HUES6 (cell line): ENCODE results near the gene MAPK12.

Source experiments
- H3K27ac ChIP-seq: 2 replicates; pipeline ENCODE4 v1.7.0; 2013; ENCODE audit warnings: low read depth, mild to moderate bottlenecking, low read length, inconsistent platforms
- H3K27me3 ChIP-seq: 2 replicates; pipeline ENCODE4 v1.6.1; 2013; ENCODE audit warnings: low read length; ENCODE audit not compliant: control insufficient read depth, insufficient read depth
- H3K36me3 ChIP-seq: 2 replicates; pipeline ENCODE4 v1.6.1; 2013; ENCODE audit warnings: low read length; ENCODE audit not compliant: control insufficient read depth, insufficient read depth
- H3K4me1 ChIP-seq: 2 replicates; pipeline ENCODE4 v1.6.1; 2013; ENCODE audit warnings: low read length; ENCODE audit not compliant: control insufficient read depth, insufficient read depth
- H3K4me3 ChIP-seq: 2 replicates; pipeline ENCODE4 v1.5.1; 2013; ENCODE audit warnings: low read depth, low read length
- H3K9ac ChIP-seq: one replicate; pipeline ENCODE4 v1.6.1; 2013; ENCODE audit warnings: mild to moderate bottlenecking, low read length
- H3K9me3 ChIP-seq: 2 replicates; pipeline ENCODE4 v1.6.1; 2013; ENCODE audit warnings: low read depth, low read length; ENCODE audit not compliant: control insufficient read depth, insufficient read depth

Gene MAPK12

GRCh38 chr22:50264104-50264745 is 2.7 kb upstream of the MAPK12 start:
- no peak overlapping the region for H3K9ac ChIP-seq
- H3K4me3 ChIP-seq: no peak overlapping the region
- no peak overlapping the region for H3K27ac ChIP-seq
- no peaks in the 10 kb centered on the region for H3K36me3 ChIP-seq
- peaks cover 14% of the 10 kb centered on the region for H3K4me1 ChIP-seq
- no peaks in the 10 kb centered on the region for H3K9me3 ChIP-seq
- H3K27me3 ChIP-seq: peaks cover 82% of the 10 kb centered on the region

GRCh38 chr22:50262973-50263617 is 1.6 kb upstream of the MAPK12 start:
- Histone ChIP-seq H3K27ac (no peak overlapping the region), H3K4me1 (peaks cover 14% of the 10 kb centered on the region), H3K36me3 (no peaks in the 10 kb centered on the region), H3K9me3 (no peaks in the 10 kb centered on the region), H3K9ac (no peak overlapping the region), H3K27me3 (peaks cover 70% of the 10 kb centered on the region), H3K4me3 (no peak overlapping the region)

GRCh38 chr22:50262460-50262911 is 1.0 kb upstream of the MAPK12 start:
- H3K4me3 ChIP-seq: no peak overlapping the region
- H3K4me1 ChIP-seq: peaks cover 14% of the 10 kb centered on the region
- no peaks in the 10 kb centered on the region for H3K36me3 ChIP-seq
- peaks cover 65% of the 10 kb centered on the region for H3K27me3 ChIP-seq
- H3K9ac ChIP-seq: no peak overlapping the region
- H3K9me3 ChIP-seq: no peaks in the 10 kb centered on the region
- no peak overlapping the region for H3K27ac ChIP-seq

- Histone ChIP-seq H3K9ac (peak overlapping the region; percentile 55), H3K4me1 (peaks cover 14% of the 10 kb centered on the region), H3K4me3 (peak overlapping the region; percentile 77), H3K27ac (no peak overlapping the region), H3K9me3 (no peaks in the 10 kb centered on the region), H3K27me3 (peaks cover 50% of the 10 kb centered on the region), H3K36me3 (peaks cover 7% of the 10 kb centered on the region; the same call in 1 of the 2 replicates)
Observed at GRCh38 chr22:50260801-50261614, 475 bp downstream of the MAPK12 start.

GRCh38 chr22:50260434-50260800 is 1.1 kb downstream of the MAPK12 start:
- Histone ChIP-seq H3K4me1 (peaks cover 14% of the 10 kb centered on the region), H3K9me3 (no peaks in the 10 kb centered on the region), H3K4me3 (peak overlapping the region; percentile 77), H3K36me3 (peaks cover 10% of the 10 kb centered on the region; the same call in 1 of the 2 replicates), H3K27me3 (peaks cover 46% of the 10 kb centered on the region), H3K9ac (no peak overlapping the region), H3K27ac (no peak overlapping the region)

- H3K27me3 ChIP-seq: peaks cover 34% of the 10 kb centered on the region
- H3K27ac ChIP-seq: no peak overlapping the region
- no peak overlapping the region for H3K4me3 ChIP-seq
- H3K9ac ChIP-seq: no peak overlapping the region
- H3K4me1 ChIP-seq: peaks cover 14% of the 10 kb centered on the region
- peaks cover 14% of the 10 kb centered on the region for H3K36me3 ChIP-seq
- no peaks in the 10 kb centered on the region for H3K9me3 ChIP-seq
Observed at GRCh38 chr22:50259302-50259701, 2.2 kb downstream of the MAPK12 start.

DNA sequence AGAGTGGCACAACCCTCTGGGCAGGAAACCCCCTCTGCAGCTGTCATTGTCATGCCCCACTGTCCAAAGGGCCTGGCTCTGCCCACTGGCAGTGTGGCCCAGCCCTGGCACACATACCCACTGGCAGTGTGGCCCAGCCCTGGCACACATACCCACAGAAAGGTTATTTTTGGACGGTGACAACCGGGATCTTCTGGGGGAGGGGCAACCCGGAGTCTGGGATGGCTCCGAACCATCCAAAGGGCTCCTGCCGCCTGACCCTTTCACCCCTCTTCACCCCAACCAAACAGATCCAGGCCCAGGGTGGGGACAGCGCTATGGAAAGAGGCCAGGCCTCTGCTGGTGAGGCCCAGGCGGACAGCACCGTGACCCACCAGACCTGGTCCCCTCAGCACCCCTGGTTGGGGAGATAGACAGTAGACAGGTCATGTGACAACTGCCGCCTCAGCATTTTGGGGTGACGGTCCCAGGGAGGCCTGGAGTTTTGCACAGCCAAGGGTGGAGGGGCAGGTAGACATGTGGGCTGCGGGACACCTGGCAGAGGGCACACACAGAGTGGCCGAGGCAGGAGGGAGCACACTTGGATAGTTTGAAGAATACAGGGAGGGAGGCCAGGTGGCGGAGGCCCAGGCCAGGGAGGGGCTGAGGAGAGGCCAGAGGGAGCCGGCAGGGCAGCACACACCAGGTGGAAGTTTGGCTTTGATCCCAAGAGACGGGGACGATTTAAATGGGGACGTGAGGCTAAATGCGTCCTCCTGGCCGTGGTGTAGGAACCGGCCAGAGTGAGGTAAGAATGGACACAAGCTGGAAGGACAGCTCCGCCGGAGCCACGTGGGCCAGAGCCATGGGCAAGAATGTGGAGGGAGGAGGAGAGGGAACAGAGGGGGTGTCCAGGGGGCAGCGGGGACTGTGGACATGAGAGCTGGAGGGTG is 2.9 kb downstream of the MAPK12 start:
- Histone ChIP-seq H3K4me1 (peaks cover 14% of the 10 kb centered on the region), H3K27me3 (peaks cover 29% of the 10 kb centered on the region), H3K9ac (no peak overlapping the region), H3K27ac (no peak overlapping the region), H3K4me3 (no peak overlapping the region), H3K9me3 (no peaks in the 10 kb centered on the region), H3K36me3 (peaks cover 16% of the 10 kb centered on the region)

GRCh38 chr22:50257451-50258360 is 3.8 kb downstream of the MAPK12 start:
- Histone ChIP-seq H3K4me1 (peaks cover 9% of the 10 kb centered on the region), H3K36me3 (peaks cover 16% of the 10 kb centered on the region), H3K9ac (no peak overlapping the region), H3K27ac (no peak overlapping the region), H3K4me3 (no peak overlapping the region), H3K9me3 (no peaks in the 10 kb centered on the region), H3K27me3 (peaks cover 19% of the 10 kb centered on the region)

GRCh38 chr22:50257041-50257440 is 4.4 kb downstream of the MAPK12 start:
- no peak overlapping the region for H3K4me3 ChIP-seq
- no peak overlapping the region for H3K27ac ChIP-seq
- H3K36me3 ChIP-seq: peaks cover 16% of the 10 kb centered on the region
- H3K4me1 ChIP-seq: peaks cover 3% of the 10 kb centered on the region
- no peaks in the 10 kb centered on the region for H3K9me3 ChIP-seq
- peaks cover 13% of the 10 kb centered on the region for H3K27me3 ChIP-seq
- no peak overlapping the region for H3K9ac ChIP-seq
